Neural cell (in vitro differentiated cells): ENCODE data around the gene RSRP1.
"Not testable (repeated sequence)": the region's sequence is repeated elsewhere in the genome, so short reads cannot be mapped to it uniquely, and the experiment has no call there.

ENCODE experiments used
- EP300 ChIP-seq: fragments of 450-650 bp; conservative IDR thresholded peaks from 2 replicates; pipeline ENCODE4 v1.6.1; 2014; ENCODE audit warnings: antibody characterized with exemption, mild to moderate bottlenecking, moderate library complexity; ENCODE audit not compliant: poor library complexity, severe bottlenecking
- EZH2 ChIP-seq: fragments of 200-600, 300-800 bp; shearing (Covaris generic), sonication (generic); IDR thresholded peaks from 2 replicates; pipeline ENCODE4 v1.6.1; 2014; ENCODE audit warnings: antibody characterized with exemption, low read length, borderline replicate concordance, mild to moderate bottlenecking; ENCODE audit not compliant: insufficient read depth, poor library complexity, severe bottlenecking
- MXI1 ChIP-seq: fragments of 450-650 bp; conservative IDR thresholded peaks from 2 replicates; pipeline ENCODE4 v1.6.1; 2014; ENCODE audit warnings: antibody characterized with exemption, mild to moderate bottlenecking; ENCODE audit not compliant: poor library complexity, severe bottlenecking
- POLR2AphosphoS5 ChIP-seq: IDR thresholded peaks from 2 replicates; pipeline ENCODE4 v1.6.1; 2012
- SMC3 ChIP-seq: fragments of 450-650 bp; conservative IDR thresholded peaks from 2 replicates; pipeline ENCODE4 v1.6.1; 2014; ENCODE audit warnings: antibody characterized with exemption, mild to moderate bottlenecking, moderate library complexity; ENCODE audit not compliant: poor library complexity
- TAF1 ChIP-seq: IDR thresholded peaks from 2 replicates; pipeline ENCODE4 v1.6.1; 2012; ENCODE audit warnings: low read depth
- TF ChIP-seq, protein P1 (sequence below): fragments of 450-650 bp; IDR thresholded peaks from 2 replicates; pipeline ENCODE4 v1.5.1; 2014; ENCODE audit warnings: antibody characterized with exemption, mild to moderate bottlenecking, moderate library complexity; ENCODE audit not compliant: poor library complexity, severe bottlenecking
- TF ChIP-seq, protein P2 (sequence below): IDR thresholded peaks from 2 replicates; pipeline ENCODE4 v1.6.1; 2012; ENCODE audit warnings: borderline replicate concordance

DNA sequence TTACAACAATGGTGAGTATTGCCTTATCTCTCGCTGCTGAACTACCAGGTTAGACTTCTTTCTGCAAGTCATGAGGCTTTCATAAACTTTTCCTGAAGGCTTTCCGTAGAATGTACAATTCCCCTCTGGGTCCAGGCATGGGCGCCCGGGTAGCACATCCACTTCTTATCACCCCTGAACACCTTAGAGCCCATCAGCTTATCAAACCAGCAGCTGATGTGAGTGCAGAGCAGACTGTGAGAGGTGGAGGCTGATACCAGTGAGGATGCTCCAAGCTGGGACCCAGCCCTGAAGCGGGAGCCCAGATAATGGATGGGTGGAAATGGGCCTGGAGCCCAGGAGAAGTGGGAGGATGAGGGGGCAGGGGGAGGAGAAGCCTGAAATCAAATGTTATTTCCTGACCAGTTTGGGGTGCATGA lies 32.4 kb upstream of the RSRP1 start:
- TF ChIP-seq, protein P1, sequence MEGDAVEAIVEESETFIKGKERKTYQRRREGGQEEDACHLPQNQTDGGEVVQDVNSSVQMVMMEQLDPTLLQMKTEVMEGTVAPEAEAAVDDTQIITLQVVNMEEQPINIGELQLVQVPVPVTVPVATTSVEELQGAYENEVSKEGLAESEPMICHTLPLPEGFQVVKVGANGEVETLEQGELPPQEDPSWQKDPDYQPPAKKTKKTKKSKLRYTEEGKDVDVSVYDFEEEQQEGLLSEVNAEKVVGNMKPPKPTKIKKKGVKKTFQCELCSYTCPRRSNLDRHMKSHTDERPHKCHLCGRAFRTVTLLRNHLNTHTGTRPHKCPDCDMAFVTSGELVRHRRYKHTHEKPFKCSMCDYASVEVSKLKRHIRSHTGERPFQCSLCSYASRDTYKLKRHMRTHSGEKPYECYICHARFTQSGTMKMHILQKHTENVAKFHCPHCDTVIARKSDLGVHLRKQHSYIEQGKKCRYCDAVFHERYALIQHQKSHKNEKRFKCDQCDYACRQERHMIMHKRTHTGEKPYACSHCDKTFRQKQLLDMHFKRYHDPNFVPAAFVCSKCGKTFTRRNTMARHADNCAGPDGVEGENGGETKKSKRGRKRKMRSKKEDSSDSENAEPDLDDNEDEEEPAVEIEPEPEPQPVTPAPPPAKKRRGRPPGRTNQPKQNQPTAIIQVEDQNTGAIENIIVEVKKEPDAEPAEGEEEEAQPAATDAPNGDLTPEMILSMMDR: not testable (repeated sequence)
- not testable (repeated sequence) for TF ChIP-seq EZH2, TAF1, POLR2AphosphoS5, EP300, SMC3, MXI1
- TF ChIP-seq, protein P2, sequence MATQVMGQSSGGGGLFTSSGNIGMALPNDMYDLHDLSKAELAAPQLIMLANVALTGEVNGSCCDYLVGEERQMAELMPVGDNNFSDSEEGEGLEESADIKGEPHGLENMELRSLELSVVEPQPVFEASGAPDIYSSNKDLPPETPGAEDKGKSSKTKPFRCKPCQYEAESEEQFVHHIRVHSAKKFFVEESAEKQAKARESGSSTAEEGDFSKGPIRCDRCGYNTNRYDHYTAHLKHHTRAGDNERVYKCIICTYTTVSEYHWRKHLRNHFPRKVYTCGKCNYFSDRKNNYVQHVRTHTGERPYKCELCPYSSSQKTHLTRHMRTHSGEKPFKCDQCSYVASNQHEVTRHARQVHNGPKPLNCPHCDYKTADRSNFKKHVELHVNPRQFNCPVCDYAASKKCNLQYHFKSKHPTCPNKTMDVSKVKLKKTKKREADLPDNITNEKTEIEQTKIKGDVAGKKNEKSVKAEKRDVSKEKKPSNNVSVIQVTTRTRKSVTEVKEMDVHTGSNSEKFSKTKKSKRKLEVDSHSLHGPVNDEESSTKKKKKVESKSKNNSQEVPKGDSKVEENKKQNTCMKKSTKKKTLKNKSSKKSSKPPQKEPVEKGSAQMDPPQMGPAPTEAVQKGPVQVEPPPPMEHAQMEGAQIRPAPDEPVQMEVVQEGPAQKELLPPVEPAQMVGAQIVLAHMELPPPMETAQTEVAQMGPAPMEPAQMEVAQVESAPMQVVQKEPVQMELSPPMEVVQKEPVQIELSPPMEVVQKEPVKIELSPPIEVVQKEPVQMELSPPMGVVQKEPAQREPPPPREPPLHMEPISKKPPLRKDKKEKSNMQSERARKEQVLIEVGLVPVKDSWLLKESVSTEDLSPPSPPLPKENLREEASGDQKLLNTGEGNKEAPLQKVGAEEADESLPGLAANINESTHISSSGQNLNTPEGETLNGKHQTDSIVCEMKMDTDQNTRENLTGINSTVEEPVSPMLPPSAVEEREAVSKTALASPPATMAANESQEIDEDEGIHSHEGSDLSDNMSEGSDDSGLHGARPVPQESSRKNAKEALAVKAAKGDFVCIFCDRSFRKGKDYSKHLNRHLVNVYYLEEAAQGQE: not testable (repeated sequence)
